H1 (cell line): Measurements from ENCODE around the gene AGAP1. TPM values are rescaled to one million over a fixed set of nuclear protein-coding genes. Genes with fewer than 3 reads are reported as not detected.

Experiments used
- CTCF ChIA-PET: fragments of 300-600 bp; sonication (Branson Sonifier 250); formaldehyde crosslinking; loops from one replicate; lab custom pipeline; 2021; ENCODE audit not compliant: partially characterized antibody; lab: Charles Lee
- POLR2A ChIA-PET: fragments of 300-600 bp; sonication (Branson Sonifier 250); formaldehyde crosslinking; loops from one replicate; lab custom pipeline; 2021; ENCODE audit warnings: inconsistent platforms; ENCODE audit not compliant: partially characterized antibody; lab: Charles Lee
- DNase-seq, 2 experiments: peaks; one replicate each; pipeline versions ENCODE4 v3.0.0 to v3.0.0-alpha.2; 2010 to 2022; ENCODE audit warnings: low spot score in 2 of 2, low read depth in 1 of 2, mixed read lengths in 1 of 2
- FAIRE-seq: peaks from 2 replicates; lab custom pipeline; 2011; peaks lifted over from hg19 to GRCh38; lab: Jason Lieb, UNC
- H2AFZ ChIP-seq: 2 replicates; pipeline ENCODE4 v1.8.1; 2012; ENCODE audit warnings: low read length, inconsistent platforms
- H2AK5ac ChIP-seq: 2 replicates; pipeline ENCODE4 v1.6.1; 2013; ENCODE audit warnings: low read depth, low read length
- H2BK120ac ChIP-seq: replicated peaks from 2 replicates; pipeline ENCODE3; 2013; ENCODE audit warnings: low read depth, low read length, inconsistent platforms
- H2BK12ac ChIP-seq: 2 replicates; pipeline ENCODE4 v1.6.1; 2013; ENCODE audit warnings: low read depth, low read length
- H2BK15ac ChIP-seq: 2 replicates; pipeline ENCODE4 v1.6.1; 2013; ENCODE audit warnings: low read length
- H2BK20ac ChIP-seq: 2 replicates; pipeline ENCODE4 v1.6.1; 2013; ENCODE audit warnings: low read length
- H2BK5ac ChIP-seq: 2 replicates; pipeline ENCODE4 v1.6.1; 2013; ENCODE audit warnings: low read depth, low read length
- H3K14ac ChIP-seq: 2 replicates; pipeline ENCODE4 v1.6.1; 2013; ENCODE audit warnings: inconsistent platforms; ENCODE audit not compliant: insufficient read length
- H3K18ac ChIP-seq: 2 replicates; pipeline ENCODE4 v1.6.1; 2013; ENCODE audit warnings: low read length; ENCODE audit errors: extremely low read depth
- H3K23ac ChIP-seq: 2 replicates; pipeline ENCODE4 v1.6.1; 2013; ENCODE audit warnings: inconsistent platforms; ENCODE audit not compliant: insufficient read length
- H3K23me2 ChIP-seq: 2 replicates; pipeline ENCODE4 v1.6.1; 2013; ENCODE audit warnings: low read depth, low read length
- H3K27ac ChIP-seq: 2 replicates; pipeline ENCODE4 v1.6.1; 2011; ENCODE audit warnings: low read depth, low read length, inconsistent platforms
- H3K27me3 ChIP-seq, 4 experiments: replicated peaks in 1 of 4; 1 replicate in 1 of 4; 2 replicates in 3 of 4; pipeline versions ENCODE4 v1.6.1 to v1.8.1; 2011 to 2013; ENCODE audit warnings: low read length in 3 of 4, mild to moderate bottlenecking in 3 of 4, inconsistent platforms in 2 of 4, mixed read lengths in 2 of 4, moderate library complexity in 1 of 4; ENCODE audit not compliant: control insufficient read depth in 3 of 4, insufficient read depth in 3 of 4; ENCODE audit errors: extremely low read depth in 1 of 4
- H3K36me3 ChIP-seq, 4 experiments: 2 replicates each; pipeline versions ENCODE4 v1.6.1 to v1.8.1; 2011 to 2013; ENCODE audit warnings: mild to moderate bottlenecking in 4 of 4, low read length in 3 of 4, moderate library complexity in 2 of 4, control low read depth in 1 of 4, inconsistent platforms in 1 of 4; ENCODE audit not compliant: insufficient read depth in 4 of 4, control insufficient read depth in 2 of 4
- H3K4ac ChIP-seq: replicated peaks from 2 replicates; pipeline ENCODE3; 2013; ENCODE audit warnings: low read length, low read depth, mixed read lengths, inconsistent platforms; ENCODE audit not compliant: insufficient read length
- H3K4me1 ChIP-seq, 4 experiments: replicated peaks in 1 of 4; 1 replicate in 1 of 4; 2 replicates in 3 of 4; pipeline versions ENCODE4 v1.6.1 to v1.8.1; 2011 to 2013; ENCODE audit warnings: low read length in 3 of 4, inconsistent platforms in 2 of 4, mixed read lengths in 1 of 4; ENCODE audit not compliant: insufficient read depth in 4 of 4, control insufficient read depth in 3 of 4
- H3K4me2 ChIP-seq, 2 experiments: 2 replicates each; pipeline versions ENCODE4 v1.6.1 to v1.8.1; 2011 to 2013; ENCODE audit warnings: low read depth in 2 of 2, low read length in 2 of 2, control low read depth in 1 of 2, inconsistent platforms in 1 of 2, mild to moderate bottlenecking in 1 of 2; ENCODE audit not compliant: insufficient read depth in 1 of 2
- H3K4me3 ChIP-seq, 4 experiments: fragments of 200-600, 300-600 bp in 1 of 4; sonication (generic), shearing (Covaris generic), sonication (Bioruptor Twin) in 1 of 4; 2 replicates each; pipeline versions ENCODE4 v1.5.1 to v1.8.1; 2011 to 2016; ENCODE audit warnings: low read length in 4 of 4, low read depth in 3 of 4, control low read depth in 2 of 4, inconsistent platforms in 2 of 4, mild to moderate bottlenecking in 2 of 4, mixed read lengths in 1 of 4, moderate library complexity in 1 of 4; ENCODE audit not compliant: insufficient read depth in 2 of 4; ENCODE audit errors: extremely low read depth in 1 of 4
- H3K56ac ChIP-seq: replicated peaks from 2 replicates; pipeline ENCODE3; 2013; ENCODE audit warnings: low read depth, mild to moderate bottlenecking, mixed read lengths, low read length, inconsistent platforms; ENCODE audit not compliant: insufficient read length
- H3K79me1 ChIP-seq: 2 replicates; pipeline ENCODE4 v1.6.1; 2013; ENCODE audit warnings: low read depth, low read length, control low read depth
- H3K79me2 ChIP-seq, 2 experiments: 2 replicates each; pipeline versions ENCODE4 v1.6.1 to v1.8.1; 2012 to 2013; ENCODE audit warnings: low read length in 2 of 2, mild to moderate bottlenecking in 2 of 2, inconsistent platforms in 1 of 2; ENCODE audit not compliant: insufficient read depth in 2 of 2, control insufficient read depth in 1 of 2
- H3K9ac ChIP-seq, 4 experiments: replicated peaks in 1 of 4; 1 replicate in 1 of 4; 2 replicates in 3 of 4; pipeline versions ENCODE4 v1.6.1 to v1.8.1; 2011 to 2013; ENCODE audit warnings: low read depth in 3 of 4, low read length in 3 of 4, control low read depth in 2 of 4, mild to moderate bottlenecking in 2 of 4, moderate library complexity in 2 of 4, inconsistent platforms in 1 of 4; ENCODE audit errors: extremely low read depth in 1 of 4
- H3K9me3 ChIP-seq, 2 experiments: 2 replicates each; pipeline versions ENCODE4 v1.6.1 to v1.8.1; 2012 to 2013; ENCODE audit warnings: mild to moderate bottlenecking in 2 of 2, moderate library complexity in 2 of 2, control low read depth in 1 of 2, inconsistent platforms in 1 of 2, low read depth in 1 of 2, low read length in 1 of 2, mixed read lengths in 1 of 2; ENCODE audit not compliant: insufficient read depth in 2 of 2
- H4K20me1 ChIP-seq, 2 experiments: replicated peaks in 1 of 2; 2 replicates each; pipeline versions ENCODE3 to v1.8.1; 2011 to 2013; ENCODE audit warnings: inconsistent platforms in 2 of 2, low read length in 2 of 2, mild to moderate bottlenecking in 1 of 2; ENCODE audit not compliant: insufficient read depth in 2 of 2, control insufficient read depth in 1 of 2
- H4K5ac ChIP-seq: 2 replicates; pipeline ENCODE4 v1.6.1; 2013; ENCODE audit warnings: low read length, low read depth, mixed read lengths, inconsistent platforms; ENCODE audit not compliant: insufficient read length
- H4K8ac ChIP-seq: 2 replicates; pipeline ENCODE4 v1.8.0; 2013; ENCODE audit warnings: mild to moderate bottlenecking, moderate library complexity, low read length, inconsistent platforms; ENCODE audit not compliant: insufficient read depth; ENCODE audit errors: extremely low read depth
- H4K91ac ChIP-seq: replicated peaks from 2 replicates; pipeline ENCODE3; 2013; ENCODE audit warnings: low read length, mixed read lengths, inconsistent platforms; ENCODE audit not compliant: insufficient read length
- ASH2L ChIP-seq: fragments of 200-600, 300-600 bp; sonication (generic); IDR thresholded peaks from one replicate; pipeline ENCODE4 v1.7.1; 2017; ENCODE audit warnings: low read length
- ATF2 ChIP-seq: IDR thresholded peaks from 2 replicates; pipeline ENCODE4 v1.6.1; 2012; ENCODE audit warnings: low read length, inconsistent platforms
- POLR2A ChIP-seq, 2 experiments: IDR thresholded peaks; 1 replicate in 1 of 2; 2 replicates in 1 of 2; pipeline ENCODE4 v1.6.1; 2011; ENCODE audit warnings: low read depth in 2 of 2, low read length in 2 of 2, mild to moderate bottlenecking in 2 of 2; ENCODE audit errors: control extremely low read depth in 1 of 2
- RFX5 ChIP-seq: IDR thresholded peaks from 2 replicates; pipeline ENCODE4 v1.6.1; 2011; ENCODE audit warnings: low read depth, low read length, improper control_type of control experiment, borderline replicate concordance
- SRF ChIP-seq: IDR thresholded peaks from 2 replicates; pipeline ENCODE4 v1.6.1; 2011; ENCODE audit warnings: mild to moderate bottlenecking, low read depth, low read length, moderate library complexity
- SUZ12 ChIP-seq: fragments of 200-600 bp; sonication (generic); IDR thresholded peaks from 2 replicates; pipeline ENCODE4 v1.6.1; 2012; ENCODE audit warnings: mild to moderate bottlenecking, inconsistent platforms, low read length, moderate library complexity, mixed read lengths
- TCF12 ChIP-seq: IDR thresholded peaks from 2 replicates; pipeline ENCODE4 v1.6.1; 2011; ENCODE audit warnings: low read depth, mild to moderate bottlenecking, low read length
- USF2 ChIP-seq: IDR thresholded peaks from 2 replicates; pipeline ENCODE4 v1.6.1; 2011; ENCODE audit warnings: low read length, improper control_type of control experiment
- WGBS, 2 experiments: shearing (Covaris generic) in 1 of 2; methylation state at CpG; one replicate each; pipeline versions ENCODE4 v1.1.6 to v1.1.7; 2013 to 2015; ENCODE audit warnings: low lambda C conversion rate in 2 of 2, mixed read lengths in 2 of 2, inconsistent platforms in 1 of 2, low coverage in 1 of 2, missing lambda C conversion rate in 1 of 2; ENCODE audit not compliant: insufficient replicate concordance in 2 of 2, insufficient coverage in 1 of 2, insufficient read length in 1 of 2; ENCODE audit errors: extremely low coverage in 1 of 2, missing lambda C conversion rate in 1 of 2; 5-methylcytosine and 5-hydroxymethylcytosine counted together
- polyA plus RNA-seq, 7 experiments: library from polyadenylated mRNA; depleted of rRNA in 3 of 7; stranded (reverse) in 5 of 7; unstranded in 2 of 7; fragments of >200 nt in 5 of 7; fragments of 200-250 nt in 2 of 7; gene quantifications; 1 replicate in 5 of 7; 2 replicates in 1 of 7; 4 replicates in 1 of 7; pipeline versions ENCODE4 v1.2.1 to v1.2.3, GENCODE V29; 2011 to 2013; ENCODE audit warnings: missing spikeins in 2 of 7, mixed read lengths in 2 of 7
- total RNA-seq: library from RNA; stranded (reverse); fragmentation: NEBNext Ultra II Directional; extraction: Animal tissue kit (Norgen Biotek cat#: 25700); gene quantifications from 2 replicates; pipeline ENCODE4 v1.2.1, GENCODE V29; 2021

The AGAP1 gene
- total and polyA plus RNA-seq, 2 of the 8 experiments (the other 6 are each of a cell fraction or from before 2014, with no cell fraction given), result 18.1 to 39.4 TPM

- Histone ChIP-seq H3K9ac (no peak overlapping the region), H3K14ac (no peak overlapping the region), H3K18ac (0 out of 2 replicates have a peak overlapping the region, but pooled peaks have one; percentile 29), H3K27me3 (no peaks in the 10 kb centered on the region), H2BK15ac (no peak overlapping the region), H3K9me3 (no peaks in the 10 kb centered on the region), H3K4me3 (no peak overlapping the region), H3K79me2 (no peaks in the 10 kb centered on the region), H2AK5ac (no peak overlapping the region), H2AFZ (no peak overlapping the region), H3K56ac (no peak overlapping the region), H4K8ac (no peak overlapping the region), H3K79me1 (no peaks in the 10 kb centered on the region; the same call in 1 of the 2 replicates), H2BK20ac (no peak overlapping the region), H3K4ac (no peak overlapping the region), H3K4me1 (peaks cover 0 to 12% (median 4%) of the 10 kb centered on the region in 4 experiments; a peak in 4 of 7 replicates), H4K5ac (no peak overlapping the region), H3K36me3 (no peaks in the 10 kb centered on the region), H2BK120ac (no peak overlapping the region), H3K27ac (no peak overlapping the region), H4K20me1 (peaks cover 0 to 3% of the 10 kb centered on the region in 2 experiments), H3K23ac (no peak overlapping the region), H2BK12ac (no peak overlapping the region), H3K23me2 (no peaks in the 10 kb centered on the region), H4K91ac (no peak overlapping the region), H2BK5ac (no peak overlapping the region), H3K4me2 (no peak overlapping the region)
- POLR2A ChIA-PET, result no interaction called here
- CTCF ChIA-PET, result interaction anchor here (0.9 to 2.5 kb wide), 5 partner anchors 12 to 364 kb away, joined by 3 to 17 read pairs (median 3); no protein-coding TSS in a partner anchor
- FAIRE-seq (no peak), DNase-seq (no peak)
- TF ChIP-seq ATF2 (no peak), ASH2L (no peak), SRF (no peak), RFX5 (no peak), POLR2A (IDR thresholded peaks at IDR 0.05; ENCODE audit: control extremely low read depth in 1 of 2, low read depth in 2 of 2, low read length in 2 of 2) (no peak), USF2 (no peak), TCF12 (no peak), SUZ12 (no peak)
- 86% methylated on average over 5 of the region's 6 CpGs; no CpG with 5 or more reads in 1 of the 2 experiments for WGBS, 2 experiments
Observed at GRCh38 chr2:236130349-236130998, 636.6 kb downstream of the AGAP1 start.
